SK-N-SH treated with all-trans-retinoic acid at 6 μM for 48 hours (cell line): Measurements from ENCODE around the gene EEIG2.

Experiments
- ATAC-seq: fragments of 200-7000 bp; cut with Tn5 transposase; 3 replicates; pipeline ENCODE4 v1.9.1; 2020; ENCODE audit warnings: mild to moderate bottlenecking, moderate library complexity
- ARNTL ChIP-seq: fragments of 450-650 bp; formaldehyde crosslinking; IDR thresholded peaks from 2 replicates; pipeline ENCODE4 v1.5.0; 2020; ENCODE audit warnings: low read depth, mild to moderate bottlenecking, moderate library complexity, borderline replicate concordance
- BACH2 ChIP-seq: fragments of 250-450 bp; sonication (Bioruptor Pico); IDR thresholded peaks from 2 replicates; pipeline ENCODE4 v1.9.0; 2021; ENCODE audit warnings: mild to moderate bottlenecking, borderline replicate concordance
- CREB5 ChIP-seq: fragments of 250-450 bp; sonication (Bioruptor Pico); IDR thresholded peaks from 2 replicates; pipeline ENCODE4 v1.5.1; 2020; ENCODE audit warnings: low read depth, mild to moderate bottlenecking, moderate library complexity
- CSDC2 ChIP-seq: fragments of 250-450 bp; sonication (Bioruptor Pico); IDR thresholded peaks from 2 replicates; pipeline ENCODE4 v1.5.0; 2020; ENCODE audit warnings: mild to moderate bottlenecking, moderate library complexity
- CSRNP3 ChIP-seq: fragments of 250-450 bp; sonication (Bioruptor Pico); IDR thresholded peaks from 2 replicates; pipeline ENCODE4 v1.5.1; 2021; ENCODE audit warnings: mild to moderate bottlenecking, moderate library complexity
- ESRRG ChIP-seq: fragments of 250-450 bp; sonication (Bioruptor Pico); IDR thresholded peaks from 2 replicates; pipeline ENCODE4 v1.6.1; 2021; ENCODE audit warnings: mild to moderate bottlenecking
- GLIS3 ChIP-seq: fragments of 250-450 bp; sonication (Bioruptor Pico); IDR thresholded peaks from 2 replicates; pipeline ENCODE4 v1.5.0; 2020; ENCODE audit warnings: mild to moderate bottlenecking, moderate library complexity
- ISL1 ChIP-seq: fragments of 250-450 bp; sonication (Bioruptor Pico); IDR thresholded peaks from 2 replicates; pipeline ENCODE4 v2.1.2; 2022; ENCODE audit warnings: mild to moderate bottlenecking, moderate library complexity
- PATZ1 ChIP-seq: fragments of 250-450 bp; sonication (Bioruptor Pico); IDR thresholded peaks from 2 replicates; pipeline ENCODE4 v1.8.0; 2020; ENCODE audit warnings: mild to moderate bottlenecking, moderate library complexity, borderline replicate concordance
- POU6F1 ChIP-seq: fragments of 250-450 bp; sonication (Bioruptor Pico); IDR thresholded peaks from 2 replicates; pipeline ENCODE4 v1.8.0; 2021; ENCODE audit warnings: low read depth, mild to moderate bottlenecking, moderate library complexity, borderline replicate concordance
- PPARA ChIP-seq: fragments of 250-450 bp; sonication (Bioruptor Pico); IDR thresholded peaks from 2 replicates; pipeline ENCODE4 v1.5.0; 2020; ENCODE audit warnings: mild to moderate bottlenecking, borderline replicate concordance
- RARB ChIP-seq: fragments of 250-450 bp; sonication (Bioruptor Pico); IDR thresholded peaks from 2 replicates; pipeline ENCODE4 v1.8.0; 2021; ENCODE audit warnings: mild to moderate bottlenecking, moderate library complexity
- SNAI2 ChIP-seq: fragments of 250-450 bp; sonication (Bioruptor Pico); IDR thresholded peaks from 2 replicates; pipeline ENCODE4 v1.5.0; 2020; ENCODE audit warnings: mild to moderate bottlenecking, moderate library complexity
- TCF4 ChIP-seq: fragments of 250-450 bp; sonication (Bioruptor Pico); IDR thresholded peaks from 2 replicates; pipeline ENCODE4 v1.8.0; 2021; ENCODE audit warnings: mild to moderate bottlenecking, moderate library complexity, borderline replicate concordance
- TOX ChIP-seq: fragments of 250-450 bp; sonication (Bioruptor Pico); IDR thresholded peaks from 2 replicates; pipeline ENCODE4 v1.8.0; 2021; ENCODE audit warnings: mild to moderate bottlenecking, moderate library complexity, borderline replicate concordance
- TSHZ2 ChIP-seq: fragments of 250-450 bp; sonication (Bioruptor Pico); IDR thresholded peaks from 2 replicates; pipeline ENCODE4 v1.5.0; 2020; ENCODE audit warnings: mild to moderate bottlenecking, moderate library complexity
- ZC3H10 ChIP-seq: fragments of 250-450 bp; sonication (Bioruptor Pico); IDR thresholded peaks from 2 replicates; pipeline ENCODE4 v1.5.1; 2021; ENCODE audit warnings: mild to moderate bottlenecking, moderate library complexity
- ZFP3 ChIP-seq: fragments of 250-450 bp; sonication (Bioruptor Pico); IDR thresholded peaks from 2 replicates; pipeline ENCODE4 v1.5.0; 2020; ENCODE audit warnings: mild to moderate bottlenecking, moderate library complexity
- ZFP30 ChIP-seq: fragments of 450-650 bp; formaldehyde crosslinking; IDR thresholded peaks from 2 replicates; pipeline ENCODE4 v1.5.0; 2022; ENCODE audit warnings: mild to moderate bottlenecking, moderate library complexity
- ZNF565 ChIP-seq: fragments of 450-650 bp; formaldehyde crosslinking; conservative IDR thresholded peaks from 2 replicates; pipeline ENCODE4 v1.5.0; 2020; ENCODE audit warnings: low read depth, mild to moderate bottlenecking, moderate library complexity
- ZNF70 ChIP-seq: fragments of 450-650 bp; formaldehyde crosslinking; IDR thresholded peaks from 2 replicates; pipeline ENCODE4 v1.5.0; 2020; ENCODE audit warnings: mild to moderate bottlenecking, moderate library complexity

EEIG2 gene

GRCh38 chr1:108569097-108569728 is 9.3 kb downstream of the EEIG2 start (continued):
- no peak for TF ChIP-seq ARNTL (CRISPR knock-in tag)
- TF ChIP-seq GLIS3 = no peak
- TF ChIP-seq TSHZ2 (CRISPR knock-in tag) = no peak
- TF ChIP-seq POU6F1 (CRISPR knock-in tag) = no peak
- TF ChIP-seq ISL1 (CRISPR knock-in tag) = no peak
- no peak for TF ChIP-seq ZNF565 (CRISPR knock-in tag)
- no peak for TF ChIP-seq TCF4 (CRISPR knock-in tag)
- no peak for TF ChIP-seq BACH2
- no peak for TF ChIP-seq SNAI2 (CRISPR knock-in tag)

GRCh38 chr1:108570128-108570527 is 10.2 kb downstream of the EEIG2 start:
- TF ChIP-seq CSRNP3 (CRISPR knock-in tag) (no peak), ZFP30 (CRISPR knock-in tag) (no peak), TSHZ2 (CRISPR knock-in tag) (no peak), RARB (no peak), TCF4 (CRISPR knock-in tag) (no peak), ZNF565 (CRISPR knock-in tag) (no peak), GLIS3 (no peak), ZC3H10 (no peak), PATZ1 (no peak), TOX (no peak), CSDC2 (no peak), CREB5 (CRISPR knock-in tag) (no peak), ZFP3 (CRISPR knock-in tag) (no peak)
- peak; percentile 99 for ATAC-seq

GRCh38 chr1:108570998-108571401 is 11.1 kb downstream of the EEIG2 start:
- no peak for ATAC-seq
- TF ChIP-seq SNAI2 (CRISPR knock-in tag) (no peak), ISL1 (CRISPR knock-in tag) (no peak), ESRRG (no peak), POU6F1 (CRISPR knock-in tag) (no peak), RARB (no peak), ZNF70 (CRISPR knock-in tag) (no peak), TCF4 (CRISPR knock-in tag) (no peak), PPARA (CRISPR knock-in tag) (no peak), PATZ1 (no peak)
